Measurements from ENCODE around the gene ARMH3.
"Not testable (repeated sequence)": the region's sequence is repeated elsewhere in the genome, so short reads cannot be mapped to it uniquely, and the experiment has no call there.

The ARMH3 gene

DNA sequence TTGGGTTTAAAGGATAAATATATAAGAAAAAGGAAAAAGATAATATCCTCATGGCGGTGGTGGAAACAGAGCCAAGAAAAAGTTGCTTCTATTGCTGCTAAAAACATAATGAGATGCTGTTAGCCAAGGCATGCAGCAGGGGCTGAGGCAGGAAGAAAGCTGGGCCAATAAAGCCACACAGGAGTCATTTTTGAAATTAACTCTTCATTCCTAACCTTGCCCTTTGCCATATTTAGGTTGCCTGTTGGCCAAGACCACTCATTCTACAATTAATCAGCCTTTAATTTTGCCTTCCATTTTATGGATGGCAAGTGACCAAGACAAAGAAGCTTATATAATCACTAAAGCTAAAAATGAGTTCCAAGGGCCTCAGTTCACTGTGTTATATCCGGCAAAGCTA lies 58.2 kb downstream of the ARMH3 start:
- no peak for DNase-seq (ENCODE audit: low read depth, low spot score)
- no peak overlapping the region for H3K4me3 ChIP-seq (ENCODE audit: low read length)

DNA sequence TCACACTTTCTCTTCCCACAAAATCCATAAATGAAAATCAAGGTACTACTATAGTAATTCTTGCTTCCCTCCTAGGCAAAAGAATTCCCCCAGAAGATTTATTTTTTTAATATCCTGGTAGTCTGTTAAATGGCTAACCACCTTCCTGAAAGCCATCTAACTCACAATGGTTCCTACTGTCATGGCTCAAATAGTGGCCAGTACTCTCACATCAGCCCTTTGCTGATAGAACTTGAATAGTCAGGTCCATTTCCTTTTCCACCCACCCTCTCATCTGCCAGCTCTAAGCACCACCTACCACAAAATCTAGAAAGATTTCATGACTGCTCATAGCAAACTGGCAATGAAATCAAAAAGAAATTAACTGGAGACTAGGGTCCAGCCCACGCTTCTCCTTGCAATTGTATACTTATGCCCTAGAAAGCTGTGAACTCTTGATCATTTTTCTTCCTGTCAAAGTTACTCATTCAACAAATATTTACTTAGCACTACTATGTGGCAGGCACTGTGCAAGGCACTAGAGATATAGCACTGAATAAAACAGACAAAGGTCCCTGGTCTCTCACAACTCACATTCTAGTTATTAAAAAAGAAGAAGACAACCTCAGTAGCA lies 60.4 kb downstream of the ARMH3 start:
- no peak for DNase-seq (ENCODE audit: low read depth, low spot score)
- H3K4me3 ChIP-seq (ENCODE audit: low read length): no peak overlapping the region

DNA sequence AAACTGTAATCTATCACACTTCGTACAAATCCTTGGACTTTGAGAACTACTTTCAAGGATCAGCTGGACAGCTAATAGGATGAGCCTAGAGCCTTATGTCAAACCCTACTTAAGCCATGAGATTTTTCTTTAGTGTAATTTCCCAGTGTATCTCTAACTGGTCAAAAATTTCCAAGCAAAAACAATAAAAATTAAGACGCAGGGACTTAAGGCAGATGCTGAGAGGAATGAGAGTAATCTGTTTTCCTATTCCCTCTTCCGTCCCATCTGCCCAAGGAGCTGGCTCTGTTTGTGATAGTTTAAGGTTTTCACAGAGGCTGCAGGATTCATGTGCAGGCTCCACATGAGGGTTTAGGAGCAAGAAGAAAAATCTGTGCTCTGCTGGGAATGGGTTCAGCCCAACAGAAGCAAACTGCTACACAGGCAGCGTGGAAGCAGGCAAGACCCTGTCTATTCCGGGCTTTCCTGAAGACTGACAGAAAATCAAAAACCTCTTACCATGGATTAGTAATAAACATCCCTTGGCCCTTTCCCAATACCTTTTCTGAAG lies 62.2 kb downstream of the ARMH3 start:
- no peak overlapping the region for H3K4me3 ChIP-seq (ENCODE audit: low read length)
- no peak for DNase-seq (ENCODE audit: low read depth, low spot score)

DNA sequence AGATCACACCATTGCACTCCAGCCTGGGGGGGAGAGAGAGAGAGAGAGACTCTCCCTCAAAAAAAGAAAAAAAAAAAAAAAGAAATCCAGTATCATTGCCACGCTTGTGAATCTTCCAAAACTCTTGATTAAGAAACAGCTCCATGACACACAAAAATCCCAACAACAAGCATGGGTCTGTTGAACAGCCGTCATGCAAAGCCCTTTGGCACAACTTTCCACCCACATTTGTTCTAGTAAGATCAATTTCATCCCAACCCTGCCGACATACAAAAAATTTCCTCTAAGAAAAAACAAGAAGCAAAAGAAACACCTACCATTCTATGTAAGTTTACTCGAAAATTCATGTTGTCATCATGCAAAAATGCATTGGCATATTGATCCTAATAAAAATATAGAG lies 62.8 kb downstream of the ARMH3 start:
- DNase-seq (ENCODE audit: low read depth, low spot score): no peak
- H3K4me3 ChIP-seq (ENCODE audit: low read length): no peak overlapping the region

DNA sequence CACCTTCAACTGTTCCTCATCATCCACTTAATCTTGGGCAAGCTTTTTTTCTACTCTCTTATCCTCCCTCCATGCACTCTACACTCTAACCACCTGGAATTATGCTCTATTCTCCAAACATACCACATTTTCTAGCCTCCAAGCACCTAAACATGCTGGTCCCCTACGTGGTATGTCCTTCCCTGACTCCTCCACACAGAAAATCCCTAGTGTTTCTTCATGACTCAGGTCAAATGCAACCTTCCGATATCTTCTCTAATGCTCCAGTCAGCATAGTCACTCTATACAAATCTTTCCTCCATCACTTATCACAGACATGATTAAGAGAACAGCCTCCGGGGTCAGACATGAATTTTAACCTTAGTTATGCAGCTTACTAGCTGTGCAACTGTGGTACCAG lies 68.8 kb downstream of the ARMH3 start:
- DNase-seq (ENCODE audit: low read depth, low spot score): no peak
- no peak overlapping the region for H3K4me3 ChIP-seq (ENCODE audit: low read length)

DNA sequence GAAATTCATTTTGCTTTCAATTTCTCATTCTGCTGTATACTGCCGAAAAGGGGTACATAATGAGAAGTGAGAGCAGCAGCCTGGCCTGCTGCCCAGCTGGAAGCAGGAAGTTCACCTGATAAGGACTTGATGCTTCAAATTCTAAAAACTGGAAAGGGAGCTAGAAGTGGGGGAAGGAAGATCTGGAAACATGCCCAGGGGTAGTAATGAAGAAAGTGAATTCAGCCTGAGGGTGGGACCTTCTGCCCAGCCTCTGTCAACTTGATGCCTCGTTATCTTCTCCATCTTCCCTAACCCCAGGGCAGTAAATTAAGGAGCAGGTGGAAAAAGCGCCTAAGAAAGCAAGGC lies 69.4 kb downstream of the ARMH3 start:
- H3K4me3 ChIP-seq (ENCODE audit: low read length): no peak overlapping the region

DNA sequence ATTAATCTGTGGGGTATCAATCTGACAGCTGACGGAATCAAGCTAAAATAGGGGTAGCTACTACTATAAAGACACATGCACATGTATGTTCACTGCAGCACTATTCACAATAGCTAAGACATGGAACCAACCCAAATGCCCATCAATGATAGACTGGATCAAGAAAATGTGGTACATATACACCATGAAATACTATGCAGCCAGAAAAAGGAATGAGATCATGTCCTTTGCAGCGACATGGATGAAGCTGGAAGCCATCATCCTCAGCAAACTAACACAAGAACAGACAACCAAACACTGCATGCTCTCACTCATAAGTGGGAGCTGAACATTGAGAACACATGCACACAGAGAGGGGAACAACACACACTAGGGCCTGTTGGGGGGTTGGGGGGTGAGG lies 75.3 kb downstream of the ARMH3 start:
- DNase-seq (ENCODE audit: low read depth, low spot score): not testable (repeated sequence)

More for the DNA sequence above, 69.4 kb downstream of the ARMH3 start:
- no peak for DNase-seq (ENCODE audit: low read depth, low spot score)

DNA sequence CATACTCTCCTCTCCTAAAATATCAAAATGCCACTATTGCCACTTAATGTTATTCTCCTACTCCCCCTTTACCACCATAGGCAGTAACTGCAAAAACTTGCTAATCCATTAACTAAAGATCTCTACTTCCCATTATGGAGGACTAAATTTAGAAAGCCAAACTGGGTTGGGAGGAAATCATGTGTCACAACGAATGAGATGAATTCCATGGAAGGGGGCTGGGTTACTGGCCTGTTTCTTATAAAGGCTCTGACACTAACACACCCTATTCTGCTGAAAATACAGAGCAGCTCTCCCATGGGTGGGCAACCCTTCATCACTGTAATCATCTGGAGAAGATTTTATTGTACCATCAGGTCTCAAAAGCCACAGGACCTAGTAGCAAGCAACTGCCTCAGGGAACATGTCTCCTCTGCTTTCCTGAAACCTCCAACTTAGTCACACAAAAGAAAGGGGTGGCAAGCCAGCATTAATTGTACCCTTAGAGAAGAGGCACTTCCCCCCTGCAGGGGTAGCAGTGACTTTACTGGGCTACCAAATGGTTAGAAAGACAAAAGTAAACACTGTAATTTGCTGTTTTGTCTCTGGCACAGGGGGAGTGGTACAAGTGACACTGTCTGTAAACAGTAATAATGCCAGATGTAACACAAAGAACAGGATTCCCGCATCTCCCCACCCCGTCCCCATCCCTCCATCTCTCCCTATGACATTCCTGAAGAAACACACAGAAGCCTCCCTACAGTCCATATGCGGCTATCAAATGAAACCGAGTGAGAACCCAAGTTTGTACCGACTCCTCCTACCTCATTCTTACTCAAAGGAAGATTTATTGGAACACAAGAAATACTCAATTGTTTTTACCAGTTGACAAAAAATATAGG lies 81.6 kb downstream of the ARMH3 start:
- no peak for DNase-seq (ENCODE audit: low read depth, low spot score)
- H3K4me3 ChIP-seq (ENCODE audit: low read length): no peak overlapping the region

More for the DNA sequence above, 75.3 kb downstream of the ARMH3 start:
- H3K4me3 ChIP-seq (ENCODE audit: low read length): not testable (repeated sequence)

DNA sequence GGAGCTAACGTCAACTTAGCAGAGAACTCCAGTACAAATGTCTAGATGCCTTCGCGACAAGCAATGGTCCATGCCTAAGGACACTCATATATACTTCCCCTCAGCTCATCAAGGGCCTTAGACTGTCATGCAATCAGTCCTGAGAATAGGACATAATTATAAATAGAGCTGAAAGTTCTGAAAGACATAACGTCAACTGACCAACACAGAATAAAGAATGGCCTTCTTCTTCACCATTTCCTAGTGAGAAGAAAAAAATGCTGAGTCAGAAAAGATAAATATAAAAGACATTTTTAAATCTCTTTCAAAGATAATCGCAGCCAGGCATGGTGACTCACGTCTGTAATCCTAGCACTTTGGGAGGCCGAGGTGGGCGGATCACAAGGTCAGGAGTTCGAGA lies 83.2 kb downstream of the ARMH3 start:
- DNase-seq (ENCODE audit: low read depth, low spot score): no peak
- H3K4me3 ChIP-seq (ENCODE audit: low read length): no peak overlapping the region

DNA sequence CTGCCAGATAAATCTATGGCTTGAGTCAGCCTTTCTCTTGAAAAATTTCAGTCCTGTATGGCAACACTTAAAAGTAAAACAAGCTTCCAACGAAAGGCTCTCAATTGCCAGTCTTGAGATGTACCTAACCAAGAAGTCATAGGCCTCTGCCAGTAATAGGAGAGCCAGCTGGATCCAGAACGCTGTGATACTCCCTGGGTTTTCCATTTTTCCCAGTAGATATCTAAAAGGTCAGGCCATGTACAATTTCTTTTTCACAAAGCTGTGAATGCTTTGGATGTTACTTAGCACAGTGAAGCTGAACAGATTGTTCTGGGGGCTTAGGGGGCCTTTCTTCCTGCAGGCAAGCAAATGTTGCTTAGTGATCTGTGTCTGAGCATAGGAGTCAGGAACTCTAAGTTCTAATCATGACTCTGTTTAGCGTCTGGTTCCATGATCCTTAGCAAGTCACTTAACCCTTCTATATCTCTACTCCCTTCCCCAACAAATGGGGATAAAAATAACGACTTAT lies 86.5 kb downstream of the ARMH3 start:
- H3K4me3 ChIP-seq (ENCODE audit: low read length): no peak overlapping the region

DNA sequence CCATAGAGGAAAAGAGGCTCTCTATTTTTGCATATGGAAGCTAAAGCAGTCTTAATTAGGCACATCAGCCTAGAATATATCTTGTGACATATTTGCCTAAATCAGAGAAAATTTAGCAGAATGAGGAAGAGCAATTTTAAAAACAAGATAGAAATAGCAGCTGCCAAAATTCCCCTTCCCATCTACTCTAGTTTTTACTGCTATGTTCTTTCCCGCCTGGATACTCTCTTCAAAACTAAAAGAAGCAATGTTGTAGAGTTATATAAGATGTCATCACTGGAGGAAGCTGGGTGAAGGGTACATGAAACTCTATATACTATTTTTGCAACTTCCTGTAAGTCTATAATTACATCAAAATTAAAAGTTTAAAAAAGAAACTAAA lies 87.0 kb downstream of the ARMH3 start:
- H3K4me3 ChIP-seq (ENCODE audit: low read length): no peak overlapping the region
- no peak for DNase-seq (ENCODE audit: low read depth, low spot score)

More for the DNA sequence above, 86.5 kb downstream of the ARMH3 start:
- no peak for DNase-seq (ENCODE audit: low read depth, low spot score)

DNA sequence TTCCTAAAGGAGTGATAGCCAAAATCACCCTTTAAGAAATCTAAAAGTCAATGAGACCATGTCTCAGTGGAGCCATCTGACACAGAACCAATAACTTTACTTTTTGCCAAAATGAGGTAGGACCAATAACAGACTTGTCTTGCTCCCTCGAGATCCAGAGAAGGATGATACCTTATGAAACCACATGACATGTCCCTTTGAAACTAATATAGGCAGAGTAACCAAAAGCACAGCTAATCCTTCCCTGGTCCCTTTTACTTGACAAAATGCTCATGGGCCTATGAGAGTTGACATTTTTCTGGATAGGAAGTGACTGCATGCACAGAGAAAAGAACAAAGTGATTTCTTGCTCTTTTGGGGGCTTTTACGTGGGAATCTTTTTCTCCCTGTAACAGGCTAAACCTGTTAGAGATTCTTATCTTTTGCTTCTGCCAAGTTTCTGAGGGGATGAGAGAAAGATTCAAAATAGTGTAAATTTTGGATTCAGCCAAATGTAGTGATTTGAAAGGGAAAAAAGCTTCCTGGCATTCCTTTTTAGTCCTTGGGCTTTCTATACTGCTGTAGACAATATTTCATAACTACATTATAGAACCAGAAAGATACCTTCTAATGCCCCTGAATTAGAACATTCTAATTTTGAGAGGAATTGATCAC lies 87.6 kb downstream of the ARMH3 start:
- no peak overlapping the region for H3K4me3 ChIP-seq (ENCODE audit: low read length)
- DNase-seq (ENCODE audit: low read depth, low spot score): peak; percentile 38

DNA sequence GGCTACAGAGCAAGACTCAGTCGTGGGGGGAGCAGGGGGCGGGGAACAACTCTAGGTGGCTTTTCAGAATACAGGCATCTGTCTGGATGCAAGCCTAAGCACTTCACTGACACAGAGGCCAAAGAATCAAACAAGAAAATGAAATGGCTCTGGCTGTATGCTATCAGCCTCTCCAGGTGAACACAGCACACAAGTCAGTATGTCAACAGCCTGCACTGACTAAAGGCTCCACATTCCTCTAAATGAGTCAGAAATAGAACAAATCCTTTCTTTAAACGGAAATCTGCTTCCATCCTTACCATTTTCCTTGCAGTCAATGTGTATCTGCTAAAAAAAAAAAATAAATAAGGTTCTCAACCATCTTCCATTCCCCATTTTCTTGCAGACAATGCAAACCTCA lies 88.3 kb downstream of the ARMH3 start:
- H3K4me3 ChIP-seq (ENCODE audit: low read length): no peak overlapping the region
- no peak for DNase-seq (ENCODE audit: low read depth, low spot score)

DNA sequence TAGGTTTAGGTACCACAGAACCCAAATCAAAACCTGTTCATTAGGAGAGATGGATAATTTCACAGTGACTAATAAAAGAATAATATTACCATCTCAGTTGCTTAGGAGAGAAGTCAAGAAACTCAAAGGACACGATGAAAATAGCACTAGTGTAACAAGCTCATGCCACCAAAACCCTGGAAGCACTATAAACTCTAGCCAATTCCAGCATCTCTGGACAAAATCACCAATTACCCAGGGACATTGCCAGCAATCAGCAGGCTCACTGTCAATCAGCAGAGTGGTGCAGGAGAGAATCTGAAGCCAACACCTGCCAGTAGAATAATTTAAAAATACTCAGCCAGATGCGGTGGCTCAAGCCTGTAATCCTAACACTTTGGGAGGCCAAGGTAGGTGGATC lies 88.9 kb downstream of the ARMH3 start:
- DNase-seq (ENCODE audit: low read depth, low spot score): no peak
- no peak overlapping the region for H3K4me3 ChIP-seq (ENCODE audit: low read length)

DNA sequence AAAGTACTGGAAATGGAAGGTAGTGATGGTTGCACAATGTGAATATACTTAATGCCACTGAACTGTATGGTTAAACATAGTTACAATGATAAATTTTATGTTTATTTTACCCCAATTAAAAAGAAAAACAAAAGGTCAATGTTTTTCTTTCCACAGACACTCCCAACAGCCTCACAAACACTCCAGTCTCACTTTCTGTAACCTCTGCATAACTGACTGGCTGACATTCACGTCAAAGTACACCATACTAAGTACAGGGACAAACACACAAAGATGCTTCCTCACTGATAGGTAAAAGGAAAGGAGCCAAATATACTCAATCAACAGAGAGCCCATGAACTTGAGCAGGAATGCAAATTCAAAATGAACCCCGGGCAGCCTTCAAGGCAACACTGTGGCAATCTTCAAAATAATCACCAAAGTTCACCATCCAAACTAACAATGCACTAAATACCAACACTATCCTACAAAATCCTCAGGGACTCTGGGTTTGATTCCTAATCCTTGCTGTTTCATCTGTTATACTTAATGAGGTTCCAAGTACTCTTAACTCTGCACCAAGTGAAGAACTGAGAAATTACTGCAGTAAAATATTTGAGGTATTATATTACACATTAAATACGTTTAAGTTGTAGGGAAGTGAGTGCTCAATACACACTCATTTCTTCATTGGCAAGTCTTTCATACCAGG lies 90.8 kb downstream of the ARMH3 start:
- no peak overlapping the region for H3K4me3 ChIP-seq (ENCODE audit: low read length)
- no peak for DNase-seq (ENCODE audit: low read depth, low spot score)

DNA sequence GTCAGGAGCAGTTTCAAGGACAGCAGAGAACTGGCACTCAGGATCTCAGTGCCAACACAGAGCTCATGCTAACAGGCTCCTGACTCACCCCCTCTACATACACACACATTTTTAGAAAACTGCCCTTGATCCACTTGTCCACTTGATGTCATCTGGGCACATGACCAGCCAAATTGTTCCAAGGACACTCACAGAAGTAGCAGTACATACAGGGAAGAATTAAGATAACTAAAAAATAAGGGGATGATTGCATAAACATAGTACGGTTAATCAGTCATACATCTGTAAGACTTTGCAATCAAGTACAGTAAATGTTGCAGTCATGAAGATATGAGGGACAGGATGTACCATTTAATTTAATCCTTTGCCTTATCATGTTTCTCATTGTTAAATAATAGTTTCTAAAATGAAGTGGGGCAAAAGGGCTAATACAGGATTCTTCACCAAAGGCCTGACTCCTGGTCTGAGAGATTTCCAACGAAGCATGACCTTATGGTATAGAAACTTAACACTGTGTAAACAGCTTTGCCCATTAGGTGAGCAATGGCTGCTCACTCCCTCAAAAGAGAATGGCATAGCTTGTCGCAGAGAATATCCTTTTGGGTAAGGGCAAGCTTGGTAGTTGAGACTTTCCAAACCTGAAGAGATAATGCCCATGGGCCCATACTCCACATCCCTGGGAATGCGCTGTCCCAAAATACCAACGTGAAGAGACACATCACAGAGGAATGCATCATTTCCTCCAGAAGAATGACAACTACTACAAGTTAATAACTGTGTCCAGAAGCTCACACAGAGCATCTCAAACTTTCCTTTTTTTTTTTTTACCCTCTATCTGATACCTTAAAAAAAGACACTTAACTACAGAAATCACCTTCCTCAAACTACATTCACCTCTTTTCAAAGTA lies 94.1 kb downstream of the ARMH3 start:
- H3K4me3 ChIP-seq (ENCODE audit: low read length): no peak overlapping the region
- no peak for DNase-seq (ENCODE audit: low read depth, low spot score)

DNA sequence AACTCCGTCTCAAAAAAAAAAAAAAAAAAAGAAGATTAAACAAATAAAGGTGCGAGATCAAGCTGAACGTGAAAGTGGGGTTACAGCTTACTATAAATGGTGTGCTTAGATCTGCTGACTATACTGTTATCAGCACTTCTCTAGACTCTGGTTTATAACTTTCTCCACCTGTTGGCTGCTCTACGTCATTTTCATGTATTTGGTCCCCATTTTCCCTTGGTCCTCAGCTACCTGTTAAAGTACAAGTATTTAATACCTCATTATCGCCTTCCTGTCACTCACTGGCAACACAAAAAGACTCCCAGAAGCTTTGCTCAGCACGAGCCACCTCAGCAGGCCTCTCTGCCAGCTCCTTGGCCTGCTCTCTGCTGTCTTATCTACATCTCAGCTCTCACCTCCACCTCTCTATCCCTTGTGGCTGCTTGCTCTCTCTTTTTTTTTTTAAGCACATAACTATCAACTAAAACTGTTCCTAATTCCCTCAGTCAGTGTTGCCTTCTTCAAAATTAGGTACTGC lies 95.0 kb downstream of the ARMH3 start:
- DNase-seq (ENCODE audit: low read depth, low spot score): no peak
- H3K4me3 ChIP-seq (ENCODE audit: low read length): no peak overlapping the region

DNA sequence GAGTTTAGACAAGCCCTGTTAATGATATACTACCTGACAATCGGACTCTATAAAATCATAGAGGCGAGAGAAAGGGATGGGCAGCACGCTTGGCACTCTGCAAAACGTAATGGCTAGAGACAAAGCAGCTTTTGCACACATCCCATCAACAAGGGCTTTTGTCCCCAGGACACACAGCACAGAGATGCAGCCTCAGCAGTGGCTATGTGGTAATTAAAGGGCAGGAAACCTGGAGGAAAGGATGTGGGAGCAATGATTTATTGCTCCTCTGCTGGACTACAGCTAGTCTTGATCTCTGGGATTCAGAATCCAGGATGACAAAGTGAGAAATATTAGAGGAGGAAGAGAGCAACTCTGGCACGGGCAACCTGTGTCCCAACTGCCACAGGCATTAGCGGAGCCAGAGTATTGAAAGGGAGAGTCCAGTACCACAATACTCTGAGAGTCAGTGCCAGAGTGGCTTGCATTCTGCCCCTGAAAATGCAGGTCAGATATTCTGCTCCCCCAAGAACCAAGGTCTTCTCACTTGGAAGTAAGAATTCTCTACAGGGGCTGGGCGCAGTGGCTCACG lies 96.5 kb downstream of the ARMH3 start:
- DNase-seq (ENCODE audit: low read depth, low spot score): no peak
- H3K4me3 ChIP-seq (ENCODE audit: low read length): no peak overlapping the region
